ENCODE results near the gene DNPH1. TPM values are rescaled to one million over a fixed set of nuclear protein-coding genes. Genes with fewer than 3 reads are reported as not detected.

The DNPH1 gene
- total and polyA plus RNA-seq, 2 experiments from 2014 or later, result 29.2 to 50.0 TPM

DNA sequence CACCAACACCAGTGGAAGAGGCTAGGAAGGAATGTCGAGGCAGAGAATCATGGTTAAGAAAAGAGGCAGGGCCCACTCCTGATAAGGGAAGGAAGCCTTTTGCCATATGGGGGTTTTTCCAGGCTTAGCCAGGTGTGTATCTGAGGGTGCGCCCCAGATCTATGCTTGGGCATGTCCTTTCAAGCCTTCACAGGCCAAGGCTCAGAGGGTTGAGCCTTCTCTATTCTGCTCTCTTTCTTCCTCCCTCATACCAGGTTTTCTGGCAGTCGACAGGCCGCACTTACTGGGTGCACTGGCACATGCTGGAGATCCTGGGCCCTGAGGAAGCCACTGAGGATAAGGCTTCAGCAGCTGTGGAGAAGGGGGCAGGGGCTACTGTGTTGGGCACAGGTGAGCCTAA is 42.6 kb downstream of the DNPH1 start (continued):
- TF ChIP-seq, protein P1, sequence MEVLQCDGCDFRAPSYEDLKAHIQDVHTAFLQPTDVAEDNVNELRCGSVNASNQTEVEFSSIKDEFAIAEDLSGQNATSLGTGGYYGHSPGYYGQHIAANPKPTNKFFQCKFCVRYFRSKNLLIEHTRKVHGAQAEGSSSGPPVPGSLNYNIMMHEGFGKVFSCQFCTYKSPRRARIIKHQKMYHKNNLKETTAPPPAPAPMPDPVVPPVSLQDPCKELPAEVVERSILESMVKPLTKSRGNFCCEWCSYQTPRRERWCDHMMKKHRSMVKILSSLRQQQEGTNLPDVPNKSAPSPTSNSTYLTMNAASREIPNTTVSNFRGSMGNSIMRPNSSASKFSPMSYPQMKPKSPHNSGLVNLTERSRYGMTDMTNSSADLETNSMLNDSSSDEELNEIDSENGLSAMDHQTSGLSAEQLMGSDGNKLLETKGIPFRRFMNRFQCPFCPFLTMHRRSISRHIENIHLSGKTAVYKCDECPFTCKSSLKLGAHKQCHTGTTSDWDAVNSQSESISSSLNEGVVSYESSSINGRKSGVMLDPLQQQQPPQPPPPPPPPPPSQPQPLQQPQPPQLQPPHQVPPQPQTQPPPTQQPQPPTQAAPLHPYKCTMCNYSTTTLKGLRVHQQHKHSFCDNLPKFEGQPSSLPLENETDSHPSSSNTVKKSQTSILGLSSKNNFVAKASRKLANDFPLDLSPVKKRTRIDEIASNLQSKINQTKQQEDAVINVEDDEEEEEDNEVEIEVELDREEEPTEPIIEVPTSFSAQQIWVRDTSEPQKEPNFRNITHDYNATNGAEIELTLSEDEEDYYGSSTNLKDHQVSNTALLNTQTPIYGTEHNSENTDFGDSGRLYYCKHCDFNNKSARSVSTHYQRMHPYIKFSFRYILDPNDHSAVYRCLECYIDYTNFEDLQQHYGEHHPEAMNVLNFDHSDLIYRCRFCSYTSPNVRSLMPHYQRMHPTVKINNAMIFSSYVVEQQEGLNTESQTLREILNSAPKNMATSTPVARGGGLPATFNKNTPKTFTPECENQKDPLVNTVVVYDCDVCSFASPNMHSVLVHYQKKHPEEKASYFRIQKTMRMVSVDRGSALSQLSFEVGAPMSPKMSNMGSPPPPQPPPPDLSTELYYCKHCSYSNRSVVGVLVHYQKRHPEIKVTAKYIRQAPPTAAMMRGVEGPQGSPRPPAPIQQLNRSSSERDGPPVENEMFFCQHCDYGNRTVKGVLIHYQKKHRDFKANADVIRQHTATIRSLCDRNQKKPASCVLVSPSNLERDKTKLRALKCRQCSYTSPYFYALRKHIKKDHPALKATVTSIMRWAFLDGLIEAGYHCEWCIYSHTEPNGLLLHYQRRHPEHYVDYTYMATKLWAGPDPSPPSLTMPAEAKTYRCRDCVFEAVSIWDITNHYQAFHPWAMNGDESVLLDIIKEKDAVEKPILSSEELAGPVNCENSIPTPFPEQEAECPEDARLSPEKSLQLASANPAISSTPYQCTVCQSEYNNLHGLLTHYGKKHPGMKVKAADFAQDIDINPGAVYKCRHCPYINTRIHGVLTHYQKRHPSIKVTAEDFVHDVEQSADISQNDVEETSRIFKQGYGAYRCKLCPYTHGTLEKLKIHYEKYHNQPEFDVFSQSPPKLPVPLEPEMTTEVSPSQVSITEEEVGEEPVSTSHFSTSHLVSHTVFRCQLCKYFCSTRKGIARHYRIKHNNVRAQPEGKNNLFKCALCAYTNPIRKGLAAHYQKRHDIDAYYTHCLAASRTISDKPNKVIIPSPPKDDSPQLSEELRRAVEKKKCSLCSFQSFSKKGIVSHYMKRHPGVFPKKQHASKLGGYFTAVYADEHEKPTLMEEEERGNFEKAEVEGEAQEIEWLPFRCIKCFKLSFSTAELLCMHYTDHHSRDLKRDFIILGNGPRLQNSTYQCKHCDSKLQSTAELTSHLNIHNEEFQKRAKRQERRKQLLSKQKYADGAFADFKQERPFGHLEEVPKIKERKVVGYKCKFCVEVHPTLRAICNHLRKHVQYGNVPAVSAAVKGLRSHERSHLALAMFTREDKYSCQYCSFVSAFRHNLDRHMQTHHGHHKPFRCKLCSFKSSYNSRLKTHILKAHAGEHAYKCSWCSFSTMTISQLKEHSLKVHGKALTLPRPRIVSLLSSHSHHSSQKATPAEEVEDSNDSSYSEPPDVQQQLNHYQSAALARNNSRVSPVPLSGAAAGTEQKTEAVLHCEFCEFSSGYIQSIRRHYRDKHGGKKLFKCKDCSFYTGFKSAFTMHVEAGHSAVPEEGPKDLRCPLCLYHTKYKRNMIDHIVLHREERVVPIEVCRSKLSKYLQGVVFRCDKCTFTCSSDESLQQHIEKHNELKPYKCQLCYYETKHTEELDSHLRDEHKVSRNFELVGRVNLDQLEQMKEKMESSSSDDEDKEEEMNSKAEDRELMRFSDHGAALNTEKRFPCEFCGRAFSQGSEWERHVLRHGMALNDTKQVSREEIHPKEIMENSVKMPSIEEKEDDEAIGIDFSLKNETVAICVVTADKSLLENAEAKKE (CRISPR knock-in tag; IDR thresholded peaks at IDR 0.05), result no peak
- TF ChIP-seq POLR2AphosphoS5 (IDR thresholded peaks at IDR 0.05; ENCODE audit: low read depth), result no peak

GRCh38 chr6:43186019-43186418 is 43.3 kb downstream of the DNPH1 start:
- no peak overlapping the region for H3K27ac Mint-ChIP-seq
- Histone ChIP-seq H3K36me3 (ENCODE audit: insufficient read depth) (no peaks in the 10 kb centered on the region), H3K4me3 (no peak overlapping the region), H3K27me3 (ENCODE audit: insufficient read depth) (no peaks in the 10 kb centered on the region), H3K4me1 (ENCODE audit: insufficient read depth) (peaks cover 11% of the 10 kb centered on the region; the same call in 1 of the 2 replicates), H4K20me1 (replicated peaks; ENCODE audit: insufficient read depth) (no peaks in the 10 kb centered on the region), H3K27ac (ENCODE audit: low read depth) (no peak overlapping the region), H3K79me2 (replicated peaks; ENCODE audit: insufficient read depth) (no peaks in the 10 kb centered on the region), H3K9me2 (ENCODE audit: insufficient read depth) (no peaks in the 10 kb centered on the region), H2AFZ (no peak overlapping the region), H3F3A (replicated peaks; ENCODE audit: low read depth) (0 out of 2 replicates have a peak, but pooled peaks cover 3% of the 10 kb centered on the region), H3K4me2 (no peak overlapping the region)
- H3K4me1 Mint-ChIP-seq, result peaks cover 16% of the 10 kb centered on the region
- no peaks in the 10 kb centered on the region for H3K9me3 Mint-ChIP-seq
- ATAC-seq (no peak), DNase-seq (ENCODE audit: low spot score) (no peak)
- no peak overlapping the region for H3K4me3 Mint-ChIP-seq
- H3K36me3 Mint-ChIP-seq (ENCODE audit: low read depth), result peaks cover 7% of the 10 kb centered on the region
- peaks cover 20% of the 10 kb centered on the region for H3K27me3 Mint-ChIP-seq (ENCODE audit: insufficient read depth, low read depth, poor library complexity)
- TF ChIP-seq, protein P1 (CRISPR knock-in tag; IDR thresholded peaks at IDR 0.05), result no peak
- no peak for TF ChIP-seq POLR2AphosphoS5 (IDR thresholded peaks at IDR 0.05; ENCODE audit: low read depth)
- TF ChIP-seq NANOG (IDR thresholded peaks at IDR 0.05; ENCODE audit: borderline replicate concordance), result no peak
- TF ChIP-seq EZH2phosphoT487 (IDR thresholded peaks at IDR 0.05; ENCODE audit: unreplicated experiment), result no peak
- no peak for TF ChIP-seq EZH2 (IDR thresholded peaks at IDR 0.05; ENCODE audit: low read depth, unreplicated experiment)
- no peak for TF ChIP-seq ZNF331 (CRISPR knock-in tag; IDR thresholded peaks at IDR 0.05; ENCODE audit: low read depth)
